H9 (cell line): ENCODE measurements around the gene BTNL8. TPM values are rescaled to one million over a fixed set of nuclear protein-coding genes. Genes with fewer than 3 reads are reported as not detected.

Experiments
- DNase-seq: peaks from one replicate; pipeline ENCODE4 v3.0.0-alpha.2; 2017
- H2AFZ ChIP-seq: one replicate; pipeline ENCODE4 v1.6.1; 2013; ENCODE audit warnings: mild to moderate bottlenecking, low read length, control low read depth, moderate library complexity
- H2AK5ac ChIP-seq: 2 replicates; pipeline ENCODE4 v1.6.1; 2013; ENCODE audit warnings: low read length, control low read depth, mixed read lengths; ENCODE audit not compliant: insufficient read length
- H2BK120ac ChIP-seq: one replicate; pipeline ENCODE4 v1.6.1; 2013; ENCODE audit warnings: low read depth, mild to moderate bottlenecking, low read length, control low read depth, inconsistent platforms; ENCODE audit not compliant: poor library complexity, severe bottlenecking
- H2BK12ac ChIP-seq: 2 replicates; pipeline ENCODE4 v1.6.1; 2013; ENCODE audit warnings: low read length, control low read depth, mixed read lengths, low read depth; ENCODE audit not compliant: insufficient read length
- H2BK15ac ChIP-seq: 2 replicates; pipeline ENCODE4 v1.6.1; 2013; ENCODE audit warnings: low read depth, low read length, control low read depth
- H2BK20ac ChIP-seq: one replicate; pipeline ENCODE4 v1.6.1; 2013; ENCODE audit warnings: low read depth, mild to moderate bottlenecking, low read length, control low read depth, inconsistent platforms; ENCODE audit not compliant: poor library complexity, severe bottlenecking
- H2BK5ac ChIP-seq: 2 replicates; pipeline ENCODE4 v1.6.1; 2013; ENCODE audit warnings: low read length, control low read depth, mixed read lengths; ENCODE audit not compliant: insufficient read length
- H3K14ac ChIP-seq: 2 replicates; pipeline ENCODE4 v1.6.1; 2013; ENCODE audit warnings: low read length, control low read depth; ENCODE audit not compliant: insufficient read depth
- H3K18ac ChIP-seq: 2 replicates; pipeline ENCODE4 v1.6.1; 2013; ENCODE audit warnings: low read depth, mild to moderate bottlenecking, mixed read lengths, low read length, control low read depth; ENCODE audit not compliant: insufficient read length
- H3K23ac ChIP-seq: 2 replicates; pipeline ENCODE4 v1.6.1; 2013; ENCODE audit warnings: low read length, control low read depth, mixed read lengths, low read depth; ENCODE audit not compliant: insufficient read length
- H3K23me2 ChIP-seq: 2 replicates; pipeline ENCODE4 v1.6.1; 2013; ENCODE audit warnings: low read depth, mild to moderate bottlenecking, mixed read lengths, low read length, control low read depth; ENCODE audit not compliant: insufficient read length, poor library complexity, severe bottlenecking
- H3K27ac ChIP-seq: 2 replicates; pipeline ENCODE4 v1.5.1; 2013; ENCODE audit warnings: low read length, control low read depth, mixed read lengths, low read depth; ENCODE audit not compliant: insufficient read length
- H3K27me3 ChIP-seq: 2 replicates; pipeline ENCODE4 v1.6.1; 2013; ENCODE audit warnings: low read length, control low read depth, inconsistent platforms; ENCODE audit not compliant: insufficient read depth
- H3K4ac ChIP-seq: 2 replicates; pipeline ENCODE4 v1.6.1; 2013; ENCODE audit warnings: low read depth, mild to moderate bottlenecking, control low read depth, inconsistent platforms, low read length, moderate library complexity
- H3K4me1 ChIP-seq: 2 replicates; pipeline ENCODE4 v1.6.1; 2013; ENCODE audit warnings: low read length, control low read depth, inconsistent platforms; ENCODE audit not compliant: insufficient read depth
- H3K4me2 ChIP-seq: 2 replicates; pipeline ENCODE4 v1.6.1; 2013; ENCODE audit warnings: low read length, control low read depth, mixed read lengths; ENCODE audit not compliant: insufficient read length, insufficient read depth
- H3K56ac ChIP-seq: 2 replicates; pipeline ENCODE4 v1.6.1; 2013; ENCODE audit warnings: low read depth, mild to moderate bottlenecking, mixed read lengths, low read length, control low read depth; ENCODE audit not compliant: insufficient read length
- H3K79me1 ChIP-seq: 2 replicates; pipeline ENCODE4 v1.6.1; 2013; ENCODE audit warnings: low read depth, mild to moderate bottlenecking, moderate library complexity, low read length, control low read depth, inconsistent platforms; ENCODE audit not compliant: insufficient read depth, poor library complexity, severe bottlenecking
- H3K79me2 ChIP-seq: 2 replicates; pipeline ENCODE4 v1.6.1; 2013; ENCODE audit warnings: low read length, control low read depth, inconsistent platforms; ENCODE audit not compliant: insufficient read depth
- H3K9ac ChIP-seq: 2 replicates; pipeline ENCODE4 v1.6.1; 2013; ENCODE audit warnings: low read length, control low read depth, mixed read lengths; ENCODE audit not compliant: insufficient read length; ENCODE audit errors: extremely low read depth
- H3K9me3 ChIP-seq: one replicate; pipeline ENCODE4 v1.6.1; 2013; ENCODE audit warnings: low read depth, low read length, inconsistent platforms; ENCODE audit not compliant: control insufficient read depth
- H3T11ph ChIP-seq: one replicate; pipeline ENCODE4 v1.6.1; 2013; ENCODE audit warnings: mild to moderate bottlenecking, low read length, control low read depth, inconsistent platforms
- H4K20me1 ChIP-seq: one replicate; pipeline ENCODE4 v1.6.1; 2013; ENCODE audit not compliant: control insufficient read depth, insufficient read length, insufficient read depth
- H4K5ac ChIP-seq: 2 replicates; pipeline ENCODE4 v1.6.1; 2013; ENCODE audit warnings: low read depth, mild to moderate bottlenecking, mixed read lengths, low read length, control low read depth; ENCODE audit not compliant: insufficient read length
- H4K8ac ChIP-seq: replicated peaks from 2 replicates; pipeline ENCODE4 v1.6.1; 2013; ENCODE audit warnings: low read length, control low read depth, mixed read lengths, low read depth; ENCODE audit not compliant: insufficient read length
- H4K91ac ChIP-seq: 2 replicates; pipeline ENCODE4 v1.6.1; 2013; ENCODE audit warnings: low read depth, mild to moderate bottlenecking, moderate library complexity, mixed read lengths, low read length, control low read depth; ENCODE audit not compliant: insufficient read length
- H3K27ac Mint-ChIP-seq, 3 experiments: 2 replicates in 2 of 3; 3 replicates in 1 of 3; pipeline ENCODE4 v1.8.0; 2020 to 2021; ENCODE audit warnings: mixed read lengths in 3 of 3, mild to moderate bottlenecking in 1 of 3, moderate library complexity in 1 of 3
- H3K27me3 Mint-ChIP-seq: 2 replicates; pipeline ENCODE4 v1.8.0; 2021; ENCODE audit warnings: low read depth, mild to moderate bottlenecking, moderate library complexity, mixed read lengths
- H3K36me3 Mint-ChIP-seq, 3 experiments: 2 replicates in 2 of 3; 3 replicates in 1 of 3; pipeline ENCODE4 v1.8.0; 2020 to 2021; ENCODE audit warnings: low read depth in 3 of 3, mixed read lengths in 3 of 3; ENCODE audit not compliant: insufficient read depth in 1 of 3
- H3K4me1 Mint-ChIP-seq, 2 experiments: 2 replicates each; pipeline ENCODE4 v1.8.0; 2020; ENCODE audit warnings: mixed read lengths in 2 of 2
- H3K4me3 Mint-ChIP-seq, 2 experiments: 2 replicates in 1 of 2; 3 replicates in 1 of 2; pipeline ENCODE4 v1.8.0; 2020 to 2021; ENCODE audit warnings: mild to moderate bottlenecking in 2 of 2, mixed read lengths in 2 of 2, moderate library complexity in 1 of 2
- H3K9me3 Mint-ChIP-seq, 2 experiments: 2 replicates in 1 of 2; 3 replicates in 1 of 2; pipeline ENCODE4 v1.8.0; 2020; ENCODE audit warnings: mild to moderate bottlenecking in 2 of 2, mixed read lengths in 2 of 2, moderate library complexity in 1 of 2
- WGBS: extraction: QIAGEN DNeasy Blood & Tissue Kit; methylation state at CpG from one replicate; pipeline ENCODE4 v1.1.7; 2013; ENCODE audit warnings: missing lambda C conversion rate, low lambda C conversion rate, mixed read lengths; ENCODE audit not compliant: insufficient read length; ENCODE audit errors: extremely low coverage; 5-methylcytosine and 5-hydroxymethylcytosine counted together
- long read RNA-seq: library from polyadenylated mRNA; unstranded; transcript quantifications from one replicate; pipeline ENCODE4 v2.0.0, GENCODE V29; 2020
- total RNA-seq: library from RNA; stranded (reverse); gene quantifications from 2 replicates; pipeline ENCODE4 v1.2.1, GENCODE V29; 2021
- TF ChIP-seq, protein P1 (sequence below): fragments of 200-600 bp; sonication (generic); conservative IDR thresholded peaks from 3 replicates; pipeline ENCODE4 v1.8.0; 2021; ENCODE audit warnings: antibody characterized with exemption, mild to moderate bottlenecking

The BTNL8 gene
- 0.13 and 0.26 TPM in 2 replicates for total RNA-seq
- long read RNA-seq, partial matches to known transcripts = 0 of 2 reads
- long read RNA-seq, other reads (novel, unspliced or antisense) = 2 of 2 reads

GRCh38 chr5:180898621-180899246 lies at the start of gene BTNL8:
Gene BTNL8 (plus strand): TSS chr5:180899159. CDS start chr5:180899311, 152 bp downstream.
- H3K9ac ChIP-seq = no peak within 1 kb of the TSS
- H3K27me3 Mint-ChIP-seq = peaks cover 17% of the 10 kb centered on the region
- no peak within 1 kb of the TSS for H3K4me2 ChIP-seq
- no peak within 1 kb of the TSS for H3K4me3 Mint-ChIP-seq
- H4K5ac ChIP-seq = no peak within 1 kb of the TSS
- H2BK12ac ChIP-seq = no peak within 1 kb of the TSS
- no peaks in the 10 kb centered on the region for H3K4me1 Mint-ChIP-seq
- no peak within 1 kb of the TSS for H3K18ac ChIP-seq
- H2BK20ac ChIP-seq = no peak within 1 kb of the TSS
- H3K9me3 ChIP-seq = no peaks in the 10 kb centered on the region
- no peak within 1 kb of the TSS for H2BK15ac ChIP-seq
- no peaks in the 10 kb centered on the region for H3K27me3 ChIP-seq
- H3K14ac ChIP-seq = no peak within 1 kb of the TSS
- no peaks in the 10 kb centered on the region for H3K4me1 ChIP-seq
- no peaks in the 10 kb centered on the region for H3K79me1 ChIP-seq
- no peak within 1 kb of the TSS for H2BK5ac ChIP-seq
- H4K91ac ChIP-seq = no peak within 1 kb of the TSS
- DNase-seq = no peak
- H3K27ac ChIP-seq = no peak within 1 kb of the TSS
- H2BK120ac ChIP-seq = no peak within 1 kb of the TSS
- no peak within 1 kb of the TSS for H4K8ac ChIP-seq
- no peak within 1 kb of the TSS for H2AFZ ChIP-seq
- no peaks in the 10 kb centered on the region for H3K23me2 ChIP-seq
- H3K4ac ChIP-seq = no peak within 1 kb of the TSS
- H3K56ac ChIP-seq = no peak within 1 kb of the TSS
- TF ChIP-seq, protein P1, sequence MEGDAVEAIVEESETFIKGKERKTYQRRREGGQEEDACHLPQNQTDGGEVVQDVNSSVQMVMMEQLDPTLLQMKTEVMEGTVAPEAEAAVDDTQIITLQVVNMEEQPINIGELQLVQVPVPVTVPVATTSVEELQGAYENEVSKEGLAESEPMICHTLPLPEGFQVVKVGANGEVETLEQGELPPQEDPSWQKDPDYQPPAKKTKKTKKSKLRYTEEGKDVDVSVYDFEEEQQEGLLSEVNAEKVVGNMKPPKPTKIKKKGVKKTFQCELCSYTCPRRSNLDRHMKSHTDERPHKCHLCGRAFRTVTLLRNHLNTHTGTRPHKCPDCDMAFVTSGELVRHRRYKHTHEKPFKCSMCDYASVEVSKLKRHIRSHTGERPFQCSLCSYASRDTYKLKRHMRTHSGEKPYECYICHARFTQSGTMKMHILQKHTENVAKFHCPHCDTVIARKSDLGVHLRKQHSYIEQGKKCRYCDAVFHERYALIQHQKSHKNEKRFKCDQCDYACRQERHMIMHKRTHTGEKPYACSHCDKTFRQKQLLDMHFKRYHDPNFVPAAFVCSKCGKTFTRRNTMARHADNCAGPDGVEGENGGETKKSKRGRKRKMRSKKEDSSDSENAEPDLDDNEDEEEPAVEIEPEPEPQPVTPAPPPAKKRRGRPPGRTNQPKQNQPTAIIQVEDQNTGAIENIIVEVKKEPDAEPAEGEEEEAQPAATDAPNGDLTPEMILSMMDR = no peak
- no peaks in the 10 kb centered on the region for H3K79me2 ChIP-seq
- no peaks in the 10 kb centered on the region; a peak in 1 of 7 replicates for H3K36me3 Mint-ChIP-seq
- no CpG with 5 or more reads among the region's 9 CpGs for WGBS
- no peak within 1 kb of the TSS for H3T11ph ChIP-seq
- no peak within 1 kb of the TSS for H3K23ac ChIP-seq
- no peak within 1 kb of the TSS for H2AK5ac ChIP-seq
- H3K27ac Mint-ChIP-seq = no peak within 1 kb of the TSS; a peak in 1 of 7 replicates
- H3K9me3 Mint-ChIP-seq = peaks cover 13 to 32% of the 10 kb centered on the region in 2 experiments; a peak in 4 of 5 replicates
- no peaks in the 10 kb centered on the region for H4K20me1 ChIP-seq
